ENCODE measurements around the gene GRID2. TPM values are rescaled to one million over a fixed set of nuclear protein-coding genes. Genes with fewer than 3 reads are reported as not detected.

The GRID2 gene
- total RNA-seq, 2 donors from 2014 or later: not detected

DNA sequence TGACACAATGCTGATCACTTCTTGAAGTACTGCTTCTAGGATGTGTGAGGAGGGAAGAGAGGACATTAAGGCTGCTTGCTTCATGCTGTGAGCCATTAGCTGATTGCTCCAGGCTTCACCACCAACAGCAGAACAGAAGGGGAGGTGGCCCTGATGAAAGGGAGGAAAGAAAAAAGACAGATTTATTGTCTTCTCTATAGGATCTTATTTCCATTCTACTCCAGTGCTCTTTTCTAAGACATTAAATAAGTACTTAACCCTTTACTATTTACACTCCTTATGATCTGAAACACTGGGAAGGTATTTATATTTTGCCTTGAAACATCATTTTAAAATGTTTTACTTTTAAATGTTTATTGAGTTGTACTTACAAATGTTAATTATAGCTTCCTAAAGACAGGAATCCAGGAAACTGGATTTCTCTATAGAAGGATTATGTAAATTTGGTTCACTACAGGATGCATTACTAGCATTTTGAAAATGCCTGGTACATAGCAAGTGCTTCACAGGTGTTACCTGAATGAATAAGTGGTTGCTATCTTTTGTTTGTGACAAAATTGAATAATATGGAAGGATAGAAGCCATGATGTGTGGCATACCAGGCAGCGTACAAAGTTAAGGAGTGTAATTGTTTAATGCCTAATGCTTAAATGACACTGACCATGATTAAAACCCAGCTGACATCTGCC, 843.9 kb downstream of the GRID2 start:
- Histone ChIP-seq H3K9me3 (no peaks in the 10 kb centered on the region), H3K9ac (ENCODE audit: low read depth in 2 of 2, low read length in 2 of 2) (no peak overlapping the region), H3K36me3 (no peaks in the 10 kb centered on the region), H3K4me3 (no peak overlapping the region), H3K27ac (no peak overlapping the region), H3K4me1 (no peaks in the 10 kb centered on the region), H3K27me3 (no peaks in the 10 kb centered on the region)
- TF ChIP-seq, protein P1, sequence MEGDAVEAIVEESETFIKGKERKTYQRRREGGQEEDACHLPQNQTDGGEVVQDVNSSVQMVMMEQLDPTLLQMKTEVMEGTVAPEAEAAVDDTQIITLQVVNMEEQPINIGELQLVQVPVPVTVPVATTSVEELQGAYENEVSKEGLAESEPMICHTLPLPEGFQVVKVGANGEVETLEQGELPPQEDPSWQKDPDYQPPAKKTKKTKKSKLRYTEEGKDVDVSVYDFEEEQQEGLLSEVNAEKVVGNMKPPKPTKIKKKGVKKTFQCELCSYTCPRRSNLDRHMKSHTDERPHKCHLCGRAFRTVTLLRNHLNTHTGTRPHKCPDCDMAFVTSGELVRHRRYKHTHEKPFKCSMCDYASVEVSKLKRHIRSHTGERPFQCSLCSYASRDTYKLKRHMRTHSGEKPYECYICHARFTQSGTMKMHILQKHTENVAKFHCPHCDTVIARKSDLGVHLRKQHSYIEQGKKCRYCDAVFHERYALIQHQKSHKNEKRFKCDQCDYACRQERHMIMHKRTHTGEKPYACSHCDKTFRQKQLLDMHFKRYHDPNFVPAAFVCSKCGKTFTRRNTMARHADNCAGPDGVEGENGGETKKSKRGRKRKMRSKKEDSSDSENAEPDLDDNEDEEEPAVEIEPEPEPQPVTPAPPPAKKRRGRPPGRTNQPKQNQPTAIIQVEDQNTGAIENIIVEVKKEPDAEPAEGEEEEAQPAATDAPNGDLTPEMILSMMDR (IDR thresholded peaks at IDR 0.05): no peak
- intact Hi-C loops (cut with DNase I): no loop called here
- DNase-seq: no peak

DNA sequence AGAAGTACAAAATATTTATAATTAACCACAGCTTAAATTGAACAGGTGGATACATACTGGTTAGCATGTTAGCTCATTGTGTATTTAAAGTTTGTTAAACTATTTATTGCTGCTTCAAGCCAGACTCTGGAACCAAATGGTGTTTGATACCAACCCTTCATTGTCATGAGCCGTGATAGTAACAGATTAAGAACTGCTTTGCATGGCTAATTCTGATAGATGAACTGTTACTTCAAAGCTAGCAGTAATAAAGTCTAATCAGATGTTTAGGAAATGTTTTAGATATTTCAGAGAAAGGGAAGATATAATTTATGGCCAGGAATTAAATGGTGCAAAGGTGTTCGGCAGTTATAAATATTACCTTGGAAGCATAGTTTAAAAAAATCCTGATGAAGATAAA, 848.7 kb downstream of the GRID2 start:
- TF ChIP-seq, protein P1 (IDR thresholded peaks at IDR 0.05): no peak
- Histone ChIP-seq H3K9me3 (no peaks in the 10 kb centered on the region), H3K27me3 (no peaks in the 10 kb centered on the region), H3K4me3 (no peak overlapping the region), H3K36me3 (no peaks in the 10 kb centered on the region), H3K9ac (ENCODE audit: low read depth in 2 of 2, low read length in 2 of 2) (no peak overlapping the region), H3K27ac (no peak overlapping the region), H3K4me1 (no peaks in the 10 kb centered on the region)
- intact Hi-C loops (cut with DNase I): no loop called here
- no peak for DNase-seq

DNA sequence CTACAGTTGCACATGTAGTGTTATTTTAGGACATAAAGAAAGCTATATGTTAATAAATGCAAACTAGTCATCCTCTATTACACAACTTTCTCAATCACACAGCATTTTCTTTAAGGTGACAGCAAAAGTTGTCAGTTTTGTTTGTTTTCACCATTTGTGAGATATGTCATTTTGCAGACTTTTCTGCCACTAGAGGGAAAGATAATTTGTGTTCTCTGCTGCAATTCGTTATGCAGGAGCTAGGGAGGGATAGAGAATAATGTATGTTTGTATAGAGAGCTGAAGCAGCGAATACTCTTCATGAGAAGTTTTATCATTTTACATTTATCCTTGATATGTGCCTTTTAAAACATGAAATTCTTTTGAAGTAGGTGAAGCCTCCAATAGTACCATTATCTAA, 854.2 kb downstream of the GRID2 start:
- no peaks in the 10 kb centered on the region for H3K9me3 ChIP-seq
- intact Hi-C loops (cut with DNase I): no loop called here
- DNase-seq: no peak
- H3K4me1 ChIP-seq: no peaks in the 10 kb centered on the region
- H3K4me3 ChIP-seq: no peak overlapping the region
- H3K27me3 ChIP-seq: no peaks in the 10 kb centered on the region
- H3K36me3 ChIP-seq: no peaks in the 10 kb centered on the region
- H3K9ac ChIP-seq (ENCODE audit: low read depth in 2 of 2, low read length in 2 of 2): no peak overlapping the region
- TF ChIP-seq, protein P1 (IDR thresholded peaks at IDR 0.05): no peak
- H3K27ac ChIP-seq: no peak overlapping the region

DNA sequence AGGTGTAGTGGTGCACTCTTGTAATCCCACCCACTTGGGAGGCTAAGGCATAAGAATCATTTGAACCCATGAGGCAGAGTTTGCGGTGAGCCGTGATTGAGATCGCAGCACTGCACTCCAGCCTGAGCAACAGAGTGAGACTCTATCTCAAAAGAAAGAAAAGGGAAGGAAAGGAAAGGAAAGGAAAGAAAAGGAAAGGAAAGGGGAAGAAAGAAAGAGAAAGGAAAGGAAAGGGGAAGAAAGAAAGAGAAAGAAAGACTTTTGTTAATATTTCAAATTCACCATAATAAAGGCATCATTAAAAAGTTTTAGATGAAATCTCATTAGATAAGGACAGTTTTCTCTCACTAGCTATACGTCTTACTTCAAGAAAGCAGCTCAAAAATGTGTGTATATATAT, 864.3 kb downstream of the GRID2 start:
- Histone ChIP-seq H3K27ac (no peak overlapping the region), H3K9me3 (no peaks in the 10 kb centered on the region), H3K4me1 (no peaks in the 10 kb centered on the region), H3K9ac (ENCODE audit: low read depth in 2 of 2, low read length in 2 of 2) (no peak overlapping the region), H3K4me3 (no peak overlapping the region), H3K27me3 (no peaks in the 10 kb centered on the region), H3K36me3 (no peaks in the 10 kb centered on the region)
- intact Hi-C loops (cut with DNase I): no loop called here
- TF ChIP-seq, protein P1 (IDR thresholded peaks at IDR 0.05): no peak
- DNase-seq: no peak

DNA sequence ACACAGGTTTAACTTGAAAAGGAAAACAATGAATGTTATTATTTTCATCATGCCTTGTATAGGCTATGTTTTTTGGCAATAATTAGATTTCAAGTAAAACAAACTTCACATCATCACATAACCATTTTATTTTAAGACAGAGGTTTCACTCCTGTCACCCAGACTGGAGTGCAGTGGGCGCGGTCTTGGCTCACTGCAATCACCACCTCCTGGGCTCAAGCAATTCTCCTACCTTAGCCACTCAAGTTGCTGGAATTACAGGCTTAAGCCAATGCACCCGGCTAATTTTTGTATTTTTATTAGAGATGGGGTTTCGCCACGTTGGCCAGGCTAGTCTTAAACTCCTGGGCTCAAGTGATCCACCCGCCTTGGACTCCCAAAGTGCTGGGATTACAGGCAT, 866.2 kb downstream of the GRID2 start:
- DNase-seq: no peak
- H3K9ac ChIP-seq (ENCODE audit: low read depth in 2 of 2, low read length in 2 of 2): no peak overlapping the region
- no peaks in the 10 kb centered on the region for H3K27me3 ChIP-seq
- intact Hi-C loops (cut with DNase I): no loop called here
- H3K9me3 ChIP-seq: no peaks in the 10 kb centered on the region
- H3K27ac ChIP-seq: no peak overlapping the region
- no peaks in the 10 kb centered on the region for H3K36me3 ChIP-seq
- no peak overlapping the region for H3K4me3 ChIP-seq
- TF ChIP-seq, protein P1 (IDR thresholded peaks at IDR 0.05): no peak
- no peaks in the 10 kb centered on the region for H3K4me1 ChIP-seq
